Measurements from ENCODE around the gene LRRC66. TPM values are rescaled to one million over a fixed set of nuclear protein-coding genes. Genes with fewer than 3 reads are reported as not detected.

LRRC66 gene
- total and polyA plus RNA-seq, 2 of the 13 experiments (the other 11 are each of a cell fraction or from before 2014, with no cell fraction given) = not detected

- no peaks in the 10 kb centered on the region for H3K79me2 ChIP-seq (ENCODE audit: insufficient read depth, low read length)
- no peaks in the 10 kb centered on the region for H3K27me3 ChIP-seq (ENCODE audit: control insufficient read depth in 1 of 2, insufficient read depth in 2 of 2, low read length in 2 of 2)
- in situ Hi-C loops (cut with HindIII; ENCODE audit: extremely low pct_ligation_motif_present, low pct_unique_long_range_greater_than_20kb) = no loop called here
- no peaks in the 10 kb centered on the region for H4K20me1 ChIP-seq (ENCODE audit: insufficient read depth, low read length)
- H3K4me2 ChIP-seq (ENCODE audit: low read depth, low read length) = no peak overlapping the region
- intact Hi-C loops (cut with micrococcal nuclease; ENCODE audit: unreplicated experiment) = no loop called here
- no peaks in the 10 kb centered on the region for H3K36me3 ChIP-seq (replicated peaks in 1 of 2; ENCODE audit: control insufficient read depth in 1 of 2, insufficient read depth in 2 of 2, low read length in 2 of 2)
- POLR2A ChIA-PET = no interaction called here
- FAIRE-seq (no peak), ATAC-seq (no peak), DNase-seq (ENCODE audit: low spot score) (no peak)
- CTCF ChIA-PET (ENCODE audit: low intra/inter-chr PET ratio, low total read pairs) = no interaction called here
- 100% methylated on average over 2 of the region's 2 CpGs for WGBS (ENCODE audit: low lambda C conversion rate)
- no peaks in the 10 kb centered on the region for H3K9me3 ChIP-seq (ENCODE audit: low read length)
- no peak overlapping the region for H2AFZ ChIP-seq (ENCODE audit: low read length)
- peaks cover 14% of the 10 kb centered on the region; the same call in 1 of the 2 replicates for H3K4me1 ChIP-seq (ENCODE audit: insufficient read depth, low read length)
- H3K9ac ChIP-seq (ENCODE audit: insufficient read depth, low read depth, low read length) = no peak overlapping the region
- TF ChIP-seq NAIF1 (CRISPR knock-in tag; IDR thresholded peaks at IDR 0.05; ENCODE audit: borderline replicate concordance) (no peak), ZHX2 (IDR thresholded peaks at IDR 0.05; ENCODE audit: low read depth) (no peak), ZHX2 (CRISPR knock-in tag; IDR thresholded peaks at IDR 0.05; ENCODE audit: borderline replicate concordance) (no peak), KAT2B (IDR thresholded peaks at IDR 0.05; ENCODE audit: borderline replicate concordance, low read depth, low read length) (no peak)
- H3K27ac ChIP-seq (ENCODE audit: extremely low read length, insufficient read depth, low read length) = no peak overlapping the region
- BruUV-seq (replicated peaks) = no TSS peak
- no peak overlapping the region for H3K4me3 ChIP-seq (replicated peaks in 1 of 3; ENCODE audit: insufficient read depth in 1 of 3, low read depth in 2 of 3, low read length in 3 of 3)
Observed at GRCh38 chr4:52001616-52002015, 18.5 kb downstream of the LRRC66 start.

Data from HepG2 (cell line).